ENCODE results near the gene ITPK1.

ITPK1 gene

GRCh38 chr14:93023039-93023438 lies 92.7 kb downstream of the ITPK1 start:
- H3K9me2 ChIP-seq (replicated peaks; ENCODE audit: insufficient read depth, low read length), result no peaks in the 10 kb centered on the region
- H4K20me1 ChIP-seq (ENCODE audit: insufficient read depth, low read length), result no peaks in the 10 kb centered on the region
- H3K36me3 ChIP-seq (replicated peaks; ENCODE audit: insufficient read depth, low read length), result no peaks in the 10 kb centered on the region
- H3K27me3 ChIP-seq (replicated peaks; ENCODE audit: insufficient read depth, low read length), result no peaks in the 10 kb centered on the region
- no peak for TF ChIP-seq EZH2 (optimal IDR thresholded peaks at IDR 0.05; ENCODE audit: low read depth, low read length)
- TF ChIP-seq EZH2phosphoT487 (IDR thresholded peaks at IDR 0.05; ENCODE audit: low read length), result no peak
- no peak for TF ChIP-seq CTCF (IDR thresholded peaks at IDR 0.05; ENCODE audit: low read length)
- H3F3A ChIP-seq (ENCODE audit: insufficient read depth, low read length), result no peaks in the 10 kb centered on the region
- H3K4me2 ChIP-seq (ENCODE audit: low read depth, low read length), result no peak overlapping the region
- no peak overlapping the region for H3K4me3 ChIP-seq (ENCODE audit: low read length)
- H3K27ac ChIP-seq (ENCODE audit: low read length), result no peak overlapping the region
- H2AFZ ChIP-seq (ENCODE audit: low read length), result no peak overlapping the region
- H3K9me3 ChIP-seq (replicated peaks; ENCODE audit: insufficient read depth, low read length), result no peaks in the 10 kb centered on the region
- H3K4me1 ChIP-seq (ENCODE audit: low read length), result no peaks in the 10 kb centered on the region
- no peak for DNase-seq
- no peaks in the 10 kb centered on the region for H3K79me2 ChIP-seq (ENCODE audit: low read length)
- H3K9ac ChIP-seq (ENCODE audit: low read length), result no peak overlapping the region

- no peak for DNase-seq
- no peaks in the 10 kb centered on the region for H3K36me3 ChIP-seq (replicated peaks; ENCODE audit: insufficient read depth, low read length)
- no peak overlapping the region for H3K27ac ChIP-seq (ENCODE audit: low read length)
- TF ChIP-seq EZH2 (optimal IDR thresholded peaks at IDR 0.05; ENCODE audit: low read depth, low read length) (no peak), EZH2phosphoT487 (IDR thresholded peaks at IDR 0.05; ENCODE audit: low read length) (no peak), CTCF (IDR thresholded peaks at IDR 0.05; ENCODE audit: low read length) (no peak)
- no peaks in the 10 kb centered on the region for H3F3A ChIP-seq (ENCODE audit: insufficient read depth, low read length)
- no peaks in the 10 kb centered on the region for H3K9me2 ChIP-seq (replicated peaks; ENCODE audit: insufficient read depth, low read length)
- H3K9ac ChIP-seq (ENCODE audit: low read length), result no peak overlapping the region
- H3K4me2 ChIP-seq (ENCODE audit: low read depth, low read length), result no peak overlapping the region
- no peaks in the 10 kb centered on the region for H3K9me3 ChIP-seq (replicated peaks; ENCODE audit: insufficient read depth, low read length)
- H3K27me3 ChIP-seq (replicated peaks; ENCODE audit: insufficient read depth, low read length), result no peaks in the 10 kb centered on the region
- no peaks in the 10 kb centered on the region for H3K4me1 ChIP-seq (ENCODE audit: low read length)
- H2AFZ ChIP-seq (ENCODE audit: low read length), result no peak overlapping the region
- no peaks in the 10 kb centered on the region for H3K79me2 ChIP-seq (ENCODE audit: low read length)
- H3K4me3 ChIP-seq (ENCODE audit: low read length), result no peak overlapping the region
- H4K20me1 ChIP-seq (ENCODE audit: insufficient read depth, low read length), result no peaks in the 10 kb centered on the region
Measured at GRCh38 chr14:93019970-93020369, 95.8 kb downstream of the ITPK1 start.

- H3K9ac ChIP-seq (ENCODE audit: low read length), result no peak overlapping the region
- no peak overlapping the region for H3K27ac ChIP-seq (ENCODE audit: low read length)
- H3K27me3 ChIP-seq (replicated peaks; ENCODE audit: insufficient read depth, low read length), result no peaks in the 10 kb centered on the region
- H2AFZ ChIP-seq (ENCODE audit: low read length), result no peak overlapping the region
- no peaks in the 10 kb centered on the region for H4K20me1 ChIP-seq (ENCODE audit: insufficient read depth, low read length)
- H3F3A ChIP-seq (ENCODE audit: insufficient read depth, low read length), result no peaks in the 10 kb centered on the region
- H3K4me1 ChIP-seq (ENCODE audit: low read length), result no peaks in the 10 kb centered on the region
- no peaks in the 10 kb centered on the region for H3K9me2 ChIP-seq (replicated peaks; ENCODE audit: insufficient read depth, low read length)
- H3K79me2 ChIP-seq (ENCODE audit: low read length), result no peaks in the 10 kb centered on the region
- no peaks in the 10 kb centered on the region for H3K36me3 ChIP-seq (replicated peaks; ENCODE audit: insufficient read depth, low read length)
- no peak for TF ChIP-seq EZH2phosphoT487 (IDR thresholded peaks at IDR 0.05; ENCODE audit: low read length)
- TF ChIP-seq CTCF (IDR thresholded peaks at IDR 0.05; ENCODE audit: low read length), result no peak
- TF ChIP-seq EZH2 (optimal IDR thresholded peaks at IDR 0.05; ENCODE audit: low read depth, low read length), result no peak
- H3K9me3 ChIP-seq (replicated peaks; ENCODE audit: insufficient read depth, low read length), result no peaks in the 10 kb centered on the region
- DNase-seq, result no peak
- H3K4me2 ChIP-seq (ENCODE audit: low read depth, low read length), result no peak overlapping the region
- no peak overlapping the region for H3K4me3 ChIP-seq (ENCODE audit: low read length)
Measured at GRCh38 chr14:93019367-93019843, 96.3 kb downstream of the ITPK1 start.
